ENCODE measurements around the gene GPC6.

Gene GPC6

GRCh38 chr13:93727211-93728141 lies 500.9 kb downstream of the GPC6 start:
- Histone ChIP-seq H3K79me2 (ENCODE audit: low read length) (no peaks in the 10 kb centered on the region), H3K4me3 (ENCODE audit: low read length) (no peak overlapping the region), H3K27ac (ENCODE audit: low read length) (no peak overlapping the region), H3K4me2 (ENCODE audit: low read length) (no peak overlapping the region), H3K4me1 (ENCODE audit: low read length) (no peaks in the 10 kb centered on the region), H3K9ac (ENCODE audit: low read length) (no peak overlapping the region), H2AFZ (ENCODE audit: low read depth, low read length) (no peak overlapping the region), H3K27me3 (ENCODE audit: low read depth, low read length) (no peaks in the 10 kb centered on the region), H4K20me1 (ENCODE audit: insufficient read depth, low read length) (no peaks in the 10 kb centered on the region), H3K36me3 (replicated peaks; ENCODE audit: low read depth, low read length) (no peaks in the 10 kb centered on the region), H3K9me3 (ENCODE audit: insufficient read depth, low read length) (no peaks in the 10 kb centered on the region)
- TF ChIP-seq EZH2phosphoT487 (IDR thresholded peaks at IDR 0.05; ENCODE audit: low read depth) (no peak), CTCF (IDR thresholded peaks at IDR 0.05; ENCODE audit: low read depth, low read length) (no peak)

- Histone ChIP-seq H3K9ac (ENCODE audit: low read length) (no peak overlapping the region), H4K20me1 (ENCODE audit: insufficient read depth, low read length) (no peaks in the 10 kb centered on the region), H3K9me3 (ENCODE audit: insufficient read depth, low read length) (no peaks in the 10 kb centered on the region), H2AFZ (ENCODE audit: low read depth, low read length) (no peak overlapping the region), H3K27me3 (ENCODE audit: low read depth, low read length) (no peaks in the 10 kb centered on the region), H3K4me2 (ENCODE audit: low read length) (no peak overlapping the region), H3K36me3 (replicated peaks; ENCODE audit: low read depth, low read length) (no peaks in the 10 kb centered on the region), H3K79me2 (ENCODE audit: low read length) (no peaks in the 10 kb centered on the region), H3K27ac (ENCODE audit: low read length) (no peak overlapping the region), H3K4me3 (ENCODE audit: low read length) (no peak overlapping the region), H3K4me1 (ENCODE audit: low read length) (no peaks in the 10 kb centered on the region)
- TF ChIP-seq CTCF (IDR thresholded peaks at IDR 0.05; ENCODE audit: low read depth, low read length) (no peak), EZH2phosphoT487 (IDR thresholded peaks at IDR 0.05; ENCODE audit: low read depth) (no peak)
Observed at GRCh38 chr13:93729383-93729782, 502.8 kb downstream of the GPC6 start.

GRCh38 chr13:93730780-93731179 lies 504.2 kb downstream of the GPC6 start:
- Histone ChIP-seq H3K27me3 (ENCODE audit: low read depth, low read length) (no peaks in the 10 kb centered on the region), H3K4me2 (ENCODE audit: low read length) (no peak overlapping the region)

More at GRCh38 chr13:93730780-93731179, 504.2 kb downstream of the GPC6 start:
- no peak overlapping the region for H3K4me3 ChIP-seq (ENCODE audit: low read length)
- TF ChIP-seq EZH2phosphoT487 (IDR thresholded peaks at IDR 0.05; ENCODE audit: low read depth), result no peak
- TF ChIP-seq CTCF (IDR thresholded peaks at IDR 0.05; ENCODE audit: low read depth, low read length), result no peak
- no peaks in the 10 kb centered on the region for H3K79me2 ChIP-seq (ENCODE audit: low read length)
- no peaks in the 10 kb centered on the region for H3K4me1 ChIP-seq (ENCODE audit: low read length)
- H3K9ac ChIP-seq (ENCODE audit: low read length), result no peak overlapping the region
- H2AFZ ChIP-seq (ENCODE audit: low read depth, low read length), result no peak overlapping the region
- no peaks in the 10 kb centered on the region for H4K20me1 ChIP-seq (ENCODE audit: insufficient read depth, low read length)
- H3K27ac ChIP-seq (ENCODE audit: low read length), result no peak overlapping the region
- H3K9me3 ChIP-seq (ENCODE audit: insufficient read depth, low read length), result no peaks in the 10 kb centered on the region
- H3K36me3 ChIP-seq (replicated peaks; ENCODE audit: low read depth, low read length), result no peaks in the 10 kb centered on the region
